Astrocyte (in vitro differentiated cells and primary cell): ENCODE data around the gene RNPS1. TPM values are rescaled to one million over a fixed set of nuclear protein-coding genes. Genes with fewer than 3 reads are reported as not detected.

ENCODE experiments used
- DNase-seq: peaks from one replicate; pipeline ENCODE4 v3.0.0-alpha.2; 2010; ENCODE audit warnings: low read depth
- FAIRE-seq: peaks from 2 replicates; lab custom pipeline; 2011; peaks lifted over from hg19 to GRCh38; lab: Jason Lieb, UNC
- H2AFZ ChIP-seq: 2 replicates; pipeline ENCODE4 v1.6.0; 2012; ENCODE audit warnings: low read depth, low read length, inconsistent platforms
- H3K27ac ChIP-seq: 2 replicates; pipeline ENCODE4 v1.5.1; 2011; ENCODE audit warnings: low read depth, low read length, inconsistent platforms
- H3K27me3 ChIP-seq: 2 replicates; pipeline ENCODE4 v1.6.0; 2011; ENCODE audit warnings: low read length, inconsistent platforms; ENCODE audit not compliant: insufficient read depth
- H3K36me3 ChIP-seq: 2 replicates; pipeline ENCODE4 v1.5.1; 2011; ENCODE audit warnings: low read length, inconsistent platforms; ENCODE audit not compliant: insufficient read depth
- H3K4me1 ChIP-seq: 2 replicates; pipeline ENCODE4 v1.5.1; 2011; ENCODE audit warnings: low read length, inconsistent platforms; ENCODE audit not compliant: insufficient read depth
- H3K4me2 ChIP-seq: 2 replicates; pipeline ENCODE4 v1.6.0; 2012; ENCODE audit warnings: low read length, inconsistent platforms
- H3K4me3 ChIP-seq: 2 replicates; pipeline ENCODE4 v1.5.1; 2011; ENCODE audit warnings: low read depth, mild to moderate bottlenecking, low read length, inconsistent platforms; ENCODE audit not compliant: insufficient read depth
- H3K79me2 ChIP-seq: 2 replicates; pipeline ENCODE4 v1.6.0; 2012; ENCODE audit warnings: mild to moderate bottlenecking, low read length, inconsistent platforms; ENCODE audit not compliant: insufficient read depth
- H3K9ac ChIP-seq: 2 replicates; pipeline ENCODE4 v1.6.0; 2012; ENCODE audit warnings: mild to moderate bottlenecking, low read length, inconsistent platforms
- H3K9me3 ChIP-seq: 2 replicates; pipeline ENCODE4 v1.5.1; 2012; ENCODE audit warnings: low read depth, mild to moderate bottlenecking, low read length, inconsistent platforms; ENCODE audit not compliant: insufficient read depth
- H4K20me1 ChIP-seq: 2 replicates; pipeline ENCODE4 v1.6.0; 2012; ENCODE audit warnings: low read length, inconsistent platforms; ENCODE audit not compliant: insufficient read depth
- H3K27ac Mint-ChIP-seq: one replicate; pipeline ENCODE4 v1.8.0; 2021; ENCODE audit warnings: mild to moderate bottlenecking, mixed read lengths; ENCODE audit not compliant: unreplicated experiment
- H3K27me3 Mint-ChIP-seq: one replicate; pipeline ENCODE4 v1.8.0; 2021; ENCODE audit warnings: low read depth, mixed read lengths; ENCODE audit not compliant: unreplicated experiment
- H3K36me3 Mint-ChIP-seq: one replicate; pipeline ENCODE4 v1.8.0; 2021; ENCODE audit warnings: low read depth, mixed read lengths; ENCODE audit not compliant: unreplicated experiment
- H3K4me1 Mint-ChIP-seq: one replicate; pipeline ENCODE4 v1.8.0; 2021; ENCODE audit warnings: low read depth, mixed read lengths; ENCODE audit not compliant: unreplicated experiment
- H3K4me3 Mint-ChIP-seq: one replicate; pipeline ENCODE4 v1.8.0; 2021; ENCODE audit warnings: mild to moderate bottlenecking, moderate library complexity, mixed read lengths; ENCODE audit not compliant: unreplicated experiment
- H3K9me3 Mint-ChIP-seq: one replicate; pipeline ENCODE4 v1.8.0; 2021; ENCODE audit warnings: mild to moderate bottlenecking, mixed read lengths; ENCODE audit not compliant: unreplicated experiment
- CTCF ChIP-seq: IDR thresholded peaks from 2 replicates; pipeline ENCODE4 v1.5.1; 2011; ENCODE audit warnings: low read depth, mild to moderate bottlenecking, inconsistent platforms, low read length, moderate library complexity; ENCODE audit not compliant: insufficient read depth
- EZH2 ChIP-seq: IDR thresholded peaks from 2 replicates; pipeline ENCODE4 v1.6.1; 2012; ENCODE audit warnings: mild to moderate bottlenecking, low read length, inconsistent platforms; ENCODE audit not compliant: insufficient read depth
- total RNA-seq: library from RNA; stranded (reverse); gene quantifications from 2 replicates; pipeline ENCODE4 v1.2.1, GENCODE V29; 2021

RNPS1 gene
- total RNA-seq, 1 donor from 2014 or later, result 209 TPM

- DNase-seq, result no peak
- peaks cover under 1% of the 10 kb centered on the region for H3K36me3 ChIP-seq
- H2AFZ ChIP-seq, result no peak within 1 kb of the TSS
- peaks cover 4% of the 10 kb centered on the region for H3K27me3 ChIP-seq
- peaks cover 27% of the 10 kb centered on the region for H4K20me1 ChIP-seq
- no peak for FAIRE-seq
- Mint-ChIP-seq H3K27me3 (no peaks in the 10 kb centered on the region), H3K27ac (peak within 1 kb of the TSS; percentile 26), H3K36me3 (peaks cover 3% of the 10 kb centered on the region), H3K9me3 (no peaks in the 10 kb centered on the region), H3K4me1 (no peaks in the 10 kb centered on the region), H3K4me3 (peak within 1 kb of the TSS; percentile 20)
- H3K79me2 ChIP-seq, result no peaks in the 10 kb centered on the region
- no peak within 1 kb of the TSS for H3K27ac ChIP-seq
- no peaks in the 10 kb centered on the region for H3K9me3 ChIP-seq
- H3K9ac ChIP-seq, result no peak within 1 kb of the TSS
- H3K4me3 ChIP-seq, result peak within 1 kb of the TSS; percentile 17
- peaks cover 10% of the 10 kb centered on the region for H3K4me1 ChIP-seq
- H3K4me2 ChIP-seq, result peak within 1 kb of the TSS; percentile 81
- peak; percentile 35 for TF ChIP-seq EZH2
- no peak for TF ChIP-seq CTCF
Measured at GRCh38 chr16:2236337-2237101, 31.4 kb downstream of the RNPS1 start, which contains the start of gene DNASE1L2. Gene DNASE1L2 (plus strand): TSS chr16:2236444. CDS start chr16:2236817, 373 bp downstream.

- Histone ChIP-seq H3K9me3 (no peaks in the 10 kb centered on the region), H2AFZ (no peak overlapping the region), H4K20me1 (peaks cover 33% of the 10 kb centered on the region), H3K4me2 (peak overlapping the region; percentile 81), H3K36me3 (peaks cover 4% of the 10 kb centered on the region), H3K9ac (no peak overlapping the region), H3K27ac (no peak overlapping the region), H3K4me1 (peaks cover 10% of the 10 kb centered on the region), H3K79me2 (no peaks in the 10 kb centered on the region), H3K4me3 (no peak overlapping the region), H3K27me3 (peaks cover 4% of the 10 kb centered on the region)
- Mint-ChIP-seq H3K36me3 (peaks cover 3% of the 10 kb centered on the region), H3K4me1 (no peaks in the 10 kb centered on the region), H3K27ac (peak overlapping the region; percentile 26), H3K27me3 (no peaks in the 10 kb centered on the region), H3K9me3 (no peaks in the 10 kb centered on the region), H3K4me3 (no peak overlapping the region)
- TF ChIP-seq CTCF, result no peak
- FAIRE-seq (no peak), DNase-seq (no peak)
Measured at GRCh38 chr16:2235695-2236336, 32.1 kb downstream of the RNPS1 start.
